Gastrocnemius medialis (tissue), 4 donors: Measurements from ENCODE around the gene PRKG1. TPM values are rescaled to one million over a fixed set of nuclear protein-coding genes. Genes with fewer than 3 reads are reported as not detected.

Experiments
- ATAC-seq, 2 donors: fragments of 150-250 bp; one replicate each; pipeline ENCODE4 v1.9.1; 2016
- DNase-seq, 2 donors: peaks; one replicate each; pipeline ENCODE4 v3.0.0-alpha.2; 2019
- H3K27ac ChIP-seq, 4 donors: fragments of 200-600 bp; sonication (generic); 1 replicate in 1 of 4; 2 replicates in 3 of 4; pipeline ENCODE4 v1.5.1; 2016 to 2018; ENCODE audit warnings: mild to moderate bottlenecking in 2 of 4, moderate library complexity in 1 of 4
- H3K27me3 ChIP-seq, 3 donors: fragments of 200-600 bp; sonication (generic) in 2 of 3; 1 replicate in 1 of 3; 2 replicates in 2 of 3; pipeline versions ENCODE4 v1.5.1 to v1.6.0; 2016 to 2019; ENCODE audit warnings: mild to moderate bottlenecking in 1 of 3, moderate library complexity in 1 of 3
- H3K36me3 ChIP-seq, 2 donors: fragments of 200-600 bp; sonication (generic) in 1 of 2; one replicate each; pipeline ENCODE4 v1.5.1; 2017 to 2018
- H3K4me1 ChIP-seq, 2 donors: fragments of 200-600 bp; sonication (generic) in 1 of 2; one replicate each; pipeline ENCODE4 v1.5.1; 2016 to 2017; ENCODE audit warnings: mild to moderate bottlenecking in 2 of 2
- H3K4me3 ChIP-seq, 4 donors: fragments of 200-600 bp; sonication (generic) in 3 of 4; 1 replicate in 1 of 4; 2 replicates in 3 of 4; pipeline ENCODE4 v1.5.1; 2016 to 2019; ENCODE audit warnings: mild to moderate bottlenecking in 2 of 4
- H3K9me3 ChIP-seq, 3 donors: fragments of 200-600 bp; sonication (generic) in 2 of 3; 1 replicate in 1 of 3; 2 replicates in 2 of 3; pipeline ENCODE4 v1.5.1; 2016 to 2019
- POLR2A ChIP-seq, 2 donors: fragments of 450-650 bp; IDR thresholded peaks; one replicate each; pipeline ENCODE4 v1.6.1; 2017; ENCODE audit warnings: antibody characterized with exemption in 2 of 2, mild to moderate bottlenecking in 2 of 2, moderate library complexity in 2 of 2
- in situ Hi-C, 4 donors: fragments of 200-750 bp; cut with MboI; loops; one replicate each; pipeline versions ENCODE4 v1.15.0 to v1.8.0; 2017; ENCODE audit warnings: low sequenced_read_pairs in 4 of 4
- intact Hi-C: fragments of 100-400 bp; cut with DNase I; formaldehyde crosslinking; loops from one replicate; pipeline ENCODE4 v1.15.1; 2023; ENCODE audit warnings: low total_unique reads
- total RNA-seq, 4 donors: library from RNA; depleted of rRNA; stranded (reverse); fragments of >200 nt; gene quantifications; one replicate each; pipeline versions ENCODE4 v1.1.0 to v1.2.3, GENCODE V29; 2016
- TF ChIP-seq, protein P1 (sequence below), 5 experiments: fragments of 450-650 bp in 3 of 5; fragments of 200-600 bp in 2 of 5; sonication (generic) in 2 of 5; IDR thresholded peaks in 4 of 5; conservative IDR thresholded peaks in 1 of 5; 1 replicate in 4 of 5; 2 replicates in 1 of 5; pipeline ENCODE4 v1.5.1; 2016 to 2019; ENCODE audit warnings: antibody characterized with exemption in 5 of 5, mild to moderate bottlenecking in 3 of 5, moderate library complexity in 3 of 5

Gene PRKG1
- total RNA-seq, 4 donors from 2014 or later: 10.4 to 39.4 (median 25.1) TPM

DNA sequence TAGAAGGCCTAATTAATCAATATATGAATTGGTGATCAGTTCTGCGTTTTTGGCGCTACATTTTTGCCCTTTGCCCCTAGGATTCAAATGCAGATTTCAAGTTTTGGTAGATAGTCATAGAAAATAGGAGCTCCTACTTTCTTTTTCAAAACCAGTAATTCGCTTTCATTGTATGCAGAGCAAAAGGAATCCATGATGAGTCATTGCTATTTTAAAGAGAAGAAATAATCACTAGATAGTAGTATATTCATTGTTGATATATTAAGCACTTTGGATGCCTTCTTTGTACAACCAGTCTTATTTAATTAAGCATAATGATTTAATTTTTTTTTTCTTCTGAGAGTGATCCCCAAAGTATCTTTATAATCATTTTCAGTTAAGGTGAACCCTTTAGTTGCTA, 574.8 kb downstream of the PRKG1 start:
- no peaks in the 10 kb centered on the region for H3K27me3 ChIP-seq
- H3K27ac ChIP-seq: no peak overlapping the region
- H3K4me3 ChIP-seq: no peak overlapping the region
- in situ Hi-C loops (no loop called here), intact Hi-C loops (no loop called here)
- ATAC-seq (no peak), DNase-seq (no peak)
- H3K9me3 ChIP-seq: no peaks in the 10 kb centered on the region
- no peak for TF ChIP-seq POLR2A (IDR thresholded peaks at IDR 0.05)
- TF ChIP-seq, protein P1, sequence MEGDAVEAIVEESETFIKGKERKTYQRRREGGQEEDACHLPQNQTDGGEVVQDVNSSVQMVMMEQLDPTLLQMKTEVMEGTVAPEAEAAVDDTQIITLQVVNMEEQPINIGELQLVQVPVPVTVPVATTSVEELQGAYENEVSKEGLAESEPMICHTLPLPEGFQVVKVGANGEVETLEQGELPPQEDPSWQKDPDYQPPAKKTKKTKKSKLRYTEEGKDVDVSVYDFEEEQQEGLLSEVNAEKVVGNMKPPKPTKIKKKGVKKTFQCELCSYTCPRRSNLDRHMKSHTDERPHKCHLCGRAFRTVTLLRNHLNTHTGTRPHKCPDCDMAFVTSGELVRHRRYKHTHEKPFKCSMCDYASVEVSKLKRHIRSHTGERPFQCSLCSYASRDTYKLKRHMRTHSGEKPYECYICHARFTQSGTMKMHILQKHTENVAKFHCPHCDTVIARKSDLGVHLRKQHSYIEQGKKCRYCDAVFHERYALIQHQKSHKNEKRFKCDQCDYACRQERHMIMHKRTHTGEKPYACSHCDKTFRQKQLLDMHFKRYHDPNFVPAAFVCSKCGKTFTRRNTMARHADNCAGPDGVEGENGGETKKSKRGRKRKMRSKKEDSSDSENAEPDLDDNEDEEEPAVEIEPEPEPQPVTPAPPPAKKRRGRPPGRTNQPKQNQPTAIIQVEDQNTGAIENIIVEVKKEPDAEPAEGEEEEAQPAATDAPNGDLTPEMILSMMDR (IDR thresholded peaks at IDR 0.05 in 4 of 5, conservative IDR thresholded peaks at IDR 0.05 in 1 of 5): no peak
- peaks cover 9 to 16% of the 10 kb centered on the region in 2 donors for H3K4me1 ChIP-seq
- H3K36me3 ChIP-seq: no peaks in the 10 kb centered on the region

- DNase-seq: no peak
- in situ Hi-C loops: no loop called here
- ATAC-seq: no peak
- Histone ChIP-seq H3K9me3 (no peaks in the 10 kb centered on the region), H3K36me3 (no peaks in the 10 kb centered on the region), H3K27ac (no peak overlapping the region), H3K4me3 (no peak overlapping the region), H3K27me3 (no peaks in the 10 kb centered on the region), H3K4me1 (peaks cover 13 to 27% of the 10 kb centered on the region in 2 donors)
- intact Hi-C loops: no loop called here
- TF ChIP-seq, protein P1 (IDR thresholded peaks at IDR 0.05 in 4 of 5, conservative IDR thresholded peaks at IDR 0.05 in 1 of 5): no peak
- no peak for TF ChIP-seq POLR2A (IDR thresholded peaks at IDR 0.05)
Measured at GRCh38 chr10:51651063-51651462, 576.8 kb downstream of the PRKG1 start.

- TF ChIP-seq, protein P1 (IDR thresholded peaks at IDR 0.05 in 4 of 5, conservative IDR thresholded peaks at IDR 0.05 in 1 of 5): no peak
- DNase-seq (no peak), ATAC-seq (peak; percentile 51 to 62)
- Histone ChIP-seq H3K4me1 (peaks cover 13 to 37% of the 10 kb centered on the region in 2 donors), H3K4me3 (no peak overlapping the region), H3K9me3 (no peaks in the 10 kb centered on the region), H3K27me3 (no peaks in the 10 kb centered on the region), H3K27ac (no peak overlapping the region), H3K36me3 (no peaks in the 10 kb centered on the region)
- in situ Hi-C loops (no loop called here), intact Hi-C loops (no loop called here)
Measured at GRCh38 chr10:51653025-51653424, 578.7 kb downstream of the PRKG1 start.

DNA sequence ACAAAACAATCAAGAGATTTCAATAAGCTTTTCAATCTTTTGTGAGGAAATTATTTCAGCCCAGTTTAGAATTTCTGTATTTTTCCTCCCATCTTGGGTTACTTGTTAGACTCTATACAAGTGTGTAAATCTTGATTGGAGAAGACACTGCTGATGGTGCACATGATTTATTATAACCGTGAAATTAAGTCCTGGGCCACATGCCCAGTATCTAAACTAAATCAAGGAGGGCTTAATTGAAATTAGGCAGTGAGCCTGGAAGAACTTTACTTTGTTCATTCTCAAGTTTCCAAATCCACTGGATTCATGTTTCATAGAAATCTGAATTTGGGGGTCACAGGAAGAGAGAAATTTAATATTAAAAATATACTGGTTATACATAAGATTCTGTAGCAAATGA, 580.6 kb downstream of the PRKG1 start:
- Histone ChIP-seq H3K4me3 (no peak overlapping the region), H3K27ac (no peak overlapping the region), H3K9me3 (no peaks in the 10 kb centered on the region), H3K27me3 (no peaks in the 10 kb centered on the region), H3K36me3 (no peaks in the 10 kb centered on the region), H3K4me1 (peaks cover 13 to 38% of the 10 kb centered on the region in 2 donors)
- no peak for ATAC-seq
- TF ChIP-seq, protein P1 (IDR thresholded peaks at IDR 0.05 in 4 of 5, conservative IDR thresholded peaks at IDR 0.05 in 1 of 5): no peak
- TF ChIP-seq POLR2A (IDR thresholded peaks at IDR 0.05): no peak
- in situ Hi-C loops (no loop called here), intact Hi-C loops (no loop called here)
- DNase-seq: no peak

DNA sequence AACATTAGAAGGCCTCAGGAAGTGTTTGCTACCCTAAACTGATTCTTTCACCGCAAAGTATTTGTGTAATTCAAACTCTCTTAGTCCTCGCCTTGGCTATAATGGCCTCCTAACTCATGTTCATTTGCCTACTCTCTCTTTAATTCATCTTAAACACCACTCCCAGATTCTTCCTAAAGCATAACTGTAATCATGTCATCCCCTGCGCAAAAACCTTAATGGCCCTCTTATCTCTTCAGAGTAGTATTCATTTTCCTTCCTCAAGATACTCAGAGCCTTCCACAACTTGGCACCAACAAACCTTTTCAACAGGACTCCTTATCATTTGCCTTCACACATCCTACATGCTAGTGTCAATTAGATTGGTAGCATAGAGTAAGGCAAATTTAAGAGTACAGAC, 582.2 kb downstream of the PRKG1 start:
- H3K4me3 ChIP-seq: no peak overlapping the region
- peaks cover 13 to 38% of the 10 kb centered on the region in 2 donors for H3K4me1 ChIP-seq
- ATAC-seq (no peak), DNase-seq (no peak)
- intact Hi-C loops (no loop called here), in situ Hi-C loops (no loop called here)
- H3K9me3 ChIP-seq: no peaks in the 10 kb centered on the region
- H3K27ac ChIP-seq: no peak overlapping the region
- H3K27me3 ChIP-seq: no peaks in the 10 kb centered on the region
- H3K36me3 ChIP-seq: no peaks in the 10 kb centered on the region
- TF ChIP-seq, protein P1 (IDR thresholded peaks at IDR 0.05 in 4 of 5, conservative IDR thresholded peaks at IDR 0.05 in 1 of 5): no peak
- no peak for TF ChIP-seq POLR2A (IDR thresholded peaks at IDR 0.05)
